HCT116 (cell line): Measurements from ENCODE around the gene NEDD4L. TPM values are rescaled to one million over a fixed set of nuclear protein-coding genes. Genes with fewer than 3 reads are reported as not detected.

ENCODE experiments used
- ATAC-seq: fragments of 200-7000 bp; cut with Tn5 transposase; 2 replicates; pipeline ENCODE4 v1.9.1; 2020; ENCODE audit warnings: mild to moderate bottlenecking, moderate library complexity
- BruUV-seq: library from RNA; stranded (reverse); fragments of 400-500 nt; replicated peaks from 2 replicates; lab custom pipeline; 2021; lab: Mats Ljungman, UMichigan
- CTCF ChIA-PET: fragments of 300-600 bp; sonication (Branson Sonifier 250); formaldehyde crosslinking; loops from one replicate; lab custom pipeline; 2021; ENCODE audit warnings: antibody characterized with exemption; lab: Charles Lee
- POLR2A ChIA-PET: fragments of 300-600, 350-600 bp; sonication (Branson Sonifier 250); formaldehyde crosslinking; loops from one replicate; lab custom pipeline; 2021; ENCODE audit warnings: antibody characterized with exemption; lab: Charles Lee
- RAD21 ChIA-PET, 2 experiments: fragments of 300-600 bp; sonication (Branson Sonifier 250); formaldehyde crosslinking; loops; one replicate each; lab custom pipeline; 2023; ENCODE audit warnings: low total read pairs in 2 of 2; ENCODE audit not compliant: uncharacterized antibody in 2 of 2, unreplicated experiment in 2 of 2, low non-redundant PET in 1 of 2; lab: Charles Lee
- DNase-seq: peaks from one replicate; pipeline ENCODE4 v3.0.0-alpha.2; 2010; ENCODE audit warnings: low read depth, low spot score
- H2AFZ ChIP-seq: fragments of 200-600 bp; shearing (Covaris generic), sonication (generic); 2 replicates; pipeline ENCODE4 v1.6.1; 2017; ENCODE audit warnings: low read depth, mixed run types, mixed read lengths, antibody characterized with exemption, low read length; ENCODE audit not compliant: poor library complexity, severe bottlenecking
- H3K27ac ChIP-seq: 2 replicates; pipeline ENCODE4 v1.5.1; 2012; ENCODE audit warnings: low read depth, low read length
- H3K27me3 ChIP-seq: fragments of 200-600 bp; sonication (generic); 2 replicates; pipeline ENCODE4 v1.6.1; 2016; ENCODE audit warnings: mixed run types, low read length, mixed read lengths; ENCODE audit not compliant: insufficient read depth
- H3K36me3 ChIP-seq, 2 experiments: fragments of 200-500 bp in 1 of 2; fragments of 200-600 bp in 1 of 2; sonication (Bioruptor generic) in 1 of 2; sonication (generic) in 1 of 2; 2 replicates each; pipeline versions ENCODE4 v1.5.1 to v1.6.1; 2014 to 2016; ENCODE audit warnings: low read length in 2 of 2, inconsistent platforms in 1 of 2, mixed read lengths in 1 of 2, mixed run types in 1 of 2; ENCODE audit not compliant: insufficient read depth in 2 of 2, control insufficient read depth in 1 of 2
- H3K4me1 ChIP-seq, 2 experiments: fragments of 200-600 bp in 1 of 2; sonication (generic) in 1 of 2; 2 replicates each; pipeline versions ENCODE4 v1.5.1 to v1.6.1; 2012 to 2017; ENCODE audit warnings: low read length in 2 of 2, inconsistent platforms in 1 of 2, mild to moderate bottlenecking in 1 of 2, mixed read lengths in 1 of 2, mixed run types in 1 of 2, moderate library complexity in 1 of 2; ENCODE audit not compliant: insufficient read depth in 2 of 2, control insufficient read depth in 1 of 2
- H3K4me2 ChIP-seq: fragments of 200-600 bp; sonication (generic); 2 replicates; pipeline ENCODE4 v1.6.1; 2017; ENCODE audit warnings: mixed run types, low read length, mixed read lengths
- H3K4me3 ChIP-seq, 2 experiments: fragments of 200-600 bp in 1 of 2; sonication (generic) in 1 of 2; replicated peaks in 1 of 2; 2 replicates each; pipeline ENCODE4 v1.5.1; 2011 to 2016; ENCODE audit warnings: low read length in 2 of 2, control low read depth in 1 of 2, low read depth in 1 of 2, mild to moderate bottlenecking in 1 of 2, mixed read lengths in 1 of 2, mixed run types in 1 of 2
- H3K79me2 ChIP-seq: fragments of 200-600 bp; sonication (generic); 2 replicates; pipeline ENCODE4 v1.6.1; 2017; ENCODE audit warnings: mild to moderate bottlenecking, mixed run types, low read length, moderate library complexity, mixed read lengths; ENCODE audit not compliant: insufficient read depth
- H3K9ac ChIP-seq: fragments of 200-600 bp; sonication (generic); 2 replicates; pipeline ENCODE4 v1.6.1; 2016; ENCODE audit warnings: low read length, mixed read lengths
- H3K9me2 ChIP-seq: fragments of 200-600 bp; sonication (generic), shearing (Covaris generic); 2 replicates; pipeline ENCODE4 v1.6.1; 2017; ENCODE audit warnings: mixed run types, mild to moderate bottlenecking, moderate library complexity; ENCODE audit not compliant: insufficient read depth
- H3K9me3 ChIP-seq, 2 experiments: fragments of 200-500 bp in 1 of 2; fragments of 200-600 bp in 1 of 2; sonication (Bioruptor generic) in 1 of 2; sonication (generic) in 1 of 2; 2 replicates each; pipeline ENCODE4 v1.6.1; 2014 to 2017; ENCODE audit warnings: low read length in 2 of 2, mixed read lengths in 2 of 2, inconsistent platforms in 1 of 2, low read depth in 1 of 2, mild to moderate bottlenecking in 1 of 2, mixed run types in 1 of 2, moderate library complexity in 1 of 2; ENCODE audit not compliant: control insufficient read depth in 1 of 2, insufficient read depth in 1 of 2
- H4K20me1 ChIP-seq: fragments of 200-600 bp; sonication (generic), shearing (Covaris generic); 2 replicates; pipeline ENCODE4 v1.6.1; 2017; ENCODE audit warnings: mixed run types, mild to moderate bottlenecking, moderate library complexity; ENCODE audit not compliant: insufficient read depth
- CBX3 ChIP-seq: IDR thresholded peaks from 2 replicates; pipeline ENCODE4 v1.6.1; 2012; ENCODE audit warnings: low read depth
- CEBPB ChIP-seq: IDR thresholded peaks from 2 replicates; pipeline ENCODE4 v1.6.1; 2012; ENCODE audit warnings: low read depth
- EZH2 ChIP-seq: fragments of 200-600 bp; sonication (generic); IDR thresholded peaks from 2 replicates; pipeline ENCODE4 v1.6.1; 2017; ENCODE audit warnings: antibody characterized with exemption, mixed run types
- EZH2phosphoT487 ChIP-seq: fragments of 200-600 bp; IDR thresholded peaks from 2 replicates; pipeline ENCODE4 v1.6.1; 2018; ENCODE audit warnings: antibody characterized with exemption, borderline replicate concordance
- FOSL1 ChIP-seq: IDR thresholded peaks from 2 replicates; pipeline ENCODE4 v1.6.1; 2012; ENCODE audit warnings: low read depth
- RAD21 ChIP-seq: IDR thresholded peaks from 2 replicates; pipeline ENCODE4 v1.6.1; 2012; ENCODE audit warnings: low read depth, mild to moderate bottlenecking
- REST ChIP-seq: IDR thresholded peaks from 2 replicates; pipeline ENCODE4 v1.6.1; 2012; ENCODE audit warnings: low read depth
- SP1 ChIP-seq: IDR thresholded peaks from 2 replicates; pipeline ENCODE4 v1.6.1; 2012; ENCODE audit warnings: low read depth
- SRF ChIP-seq: IDR thresholded peaks from 2 replicates; pipeline ENCODE4 v1.6.1; 2012; ENCODE audit warnings: low read depth
- YY1 ChIP-seq: IDR thresholded peaks from 2 replicates; pipeline ENCODE4 v1.6.1; 2011; ENCODE audit warnings: low read length, low read depth, moderate library complexity, mild to moderate bottlenecking; ENCODE audit not compliant: insufficient replicate concordance; ENCODE audit errors: extremely low read depth
- ZFX ChIP-seq: fragments of 450-650 bp; IDR thresholded peaks from 2 replicates; pipeline ENCODE4 v1.6.1; 2017
- intact Hi-C: fragments of 100-400 bp; cut with micrococcal nuclease; formaldehyde crosslinking; loops from 2 replicates; pipeline ENCODE4 v1.10.0; 2022
- total RNA-seq: library from RNA; stranded (reverse); gene quantifications from one replicate; pipeline ENCODE4 v1.2.1, GENCODE V29; 2021; ENCODE audit not compliant: unreplicated experiment
- TF ChIP-seq, protein P1 (sequence below), 3 experiments: fragments of 200-600 bp in 1 of 3; sonication (generic) in 1 of 3; IDR thresholded peaks in 2 of 3; conservative IDR thresholded peaks in 1 of 3; 2 replicates each; pipeline ENCODE4 v1.5.1; 2012 to 2017; ENCODE audit warnings: low read depth in 2 of 3, low read length in 2 of 3, antibody characterized with exemption in 1 of 3, borderline replicate concordance in 1 of 3, control low read depth in 1 of 3, mild to moderate bottlenecking in 1 of 3, mixed read lengths in 1 of 3, mixed run types in 1 of 3, moderate library complexity in 1 of 3; ENCODE audit not compliant: insufficient read depth in 1 of 3

NEDD4L gene
- total RNA-seq, 1 experiment from 2014 or later: 41.5 TPM

DNA sequence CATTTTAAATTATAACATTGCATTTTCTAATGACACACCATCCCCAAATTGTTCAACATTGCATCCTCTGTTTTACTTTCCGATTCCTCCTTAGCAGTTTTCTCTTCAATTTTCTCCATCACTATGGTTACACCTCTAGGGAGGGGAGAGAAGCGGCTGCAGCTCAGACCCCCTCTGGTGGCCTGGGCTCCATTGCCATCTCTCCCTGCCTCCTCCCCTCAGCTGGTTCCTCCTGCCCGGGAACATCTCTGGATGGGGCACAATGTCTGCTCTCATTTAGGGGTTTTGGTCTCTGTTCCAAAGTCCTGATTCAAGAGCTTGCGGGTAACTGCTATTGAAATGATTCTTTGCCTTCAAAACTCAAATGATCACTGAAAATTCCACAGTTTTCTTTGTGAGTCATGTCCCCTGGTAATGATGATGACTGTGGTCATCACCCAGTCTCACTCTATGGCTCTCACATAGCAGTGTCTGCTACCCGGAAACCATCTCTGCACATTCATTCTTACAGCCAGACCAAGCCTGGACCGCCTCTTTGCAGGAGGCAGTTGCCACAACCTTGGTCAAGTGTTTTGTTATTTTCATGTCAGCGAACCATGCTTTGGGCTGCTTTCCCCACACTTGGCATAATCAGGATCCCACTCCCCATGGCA, 321.0 kb downstream of the NEDD4L start:
- TF ChIP-seq CEBPB: no peak
- TF ChIP-seq RAD21: no peak
- TF ChIP-seq, protein P1, sequence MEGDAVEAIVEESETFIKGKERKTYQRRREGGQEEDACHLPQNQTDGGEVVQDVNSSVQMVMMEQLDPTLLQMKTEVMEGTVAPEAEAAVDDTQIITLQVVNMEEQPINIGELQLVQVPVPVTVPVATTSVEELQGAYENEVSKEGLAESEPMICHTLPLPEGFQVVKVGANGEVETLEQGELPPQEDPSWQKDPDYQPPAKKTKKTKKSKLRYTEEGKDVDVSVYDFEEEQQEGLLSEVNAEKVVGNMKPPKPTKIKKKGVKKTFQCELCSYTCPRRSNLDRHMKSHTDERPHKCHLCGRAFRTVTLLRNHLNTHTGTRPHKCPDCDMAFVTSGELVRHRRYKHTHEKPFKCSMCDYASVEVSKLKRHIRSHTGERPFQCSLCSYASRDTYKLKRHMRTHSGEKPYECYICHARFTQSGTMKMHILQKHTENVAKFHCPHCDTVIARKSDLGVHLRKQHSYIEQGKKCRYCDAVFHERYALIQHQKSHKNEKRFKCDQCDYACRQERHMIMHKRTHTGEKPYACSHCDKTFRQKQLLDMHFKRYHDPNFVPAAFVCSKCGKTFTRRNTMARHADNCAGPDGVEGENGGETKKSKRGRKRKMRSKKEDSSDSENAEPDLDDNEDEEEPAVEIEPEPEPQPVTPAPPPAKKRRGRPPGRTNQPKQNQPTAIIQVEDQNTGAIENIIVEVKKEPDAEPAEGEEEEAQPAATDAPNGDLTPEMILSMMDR (IDR thresholded peaks at IDR 0.05 in 2 of 3, conservative IDR thresholded peaks at IDR 0.05 in 1 of 3; ENCODE audit: borderline replicate concordance in 1 of 3, insufficient read depth in 1 of 3, low read depth in 2 of 3, low read length in 2 of 3): no peak
- TF ChIP-seq EZH2phosphoT487: no peak
- TF ChIP-seq ZFX: no peak
- TF ChIP-seq FOSL1: no peak
- no peak for TF ChIP-seq SRF
- TF ChIP-seq CBX3: no peak
- TF ChIP-seq SP1: no peak
- no peak for TF ChIP-seq YY1
- TF ChIP-seq REST: no peak
- no peak for TF ChIP-seq EZH2
- RAD21 ChIA-PET: no interaction called here
- intact Hi-C loops: no loop called here
- H3K4me2 ChIP-seq: no peak overlapping the region
- ATAC-seq: no peak
- CTCF ChIA-PET: no interaction called here
- H2AFZ ChIP-seq: no peak overlapping the region
- H3K27me3 ChIP-seq: no peaks in the 10 kb centered on the region
- POLR2A ChIA-PET: no interaction called here
- no peak overlapping the region for H3K9ac ChIP-seq
- DNase-seq: no peak
- H3K36me3 ChIP-seq: 0 out of 4 replicates have a peak, but pooled peaks cover 0 to under 1% of the 10 kb centered on the region in 2 experiments
- H3K79me2 ChIP-seq: no peaks in the 10 kb centered on the region
- H3K9me3 ChIP-seq: no peaks in the 10 kb centered on the region
- H3K4me1 ChIP-seq: no peaks in the 10 kb centered on the region
- H4K20me1 ChIP-seq: no peaks in the 10 kb centered on the region
- no peak overlapping the region for H3K27ac ChIP-seq
- BruUV-seq: no TSS peak
- H3K9me2 ChIP-seq: no peaks in the 10 kb centered on the region
- no peak overlapping the region for H3K4me3 ChIP-seq
